ENCODE results near the gene GPR82. TPM values are rescaled to one million over a fixed set of nuclear protein-coding genes. Genes with fewer than 3 reads are reported as not detected.
"Not testable (repeated sequence)": the region's sequence is repeated elsewhere in the genome, so short reads cannot be mapped to it uniquely, and the experiment has no call there.

The GPR82 gene
- total RNA-seq, 2 donors from 2014 or later: 0.31 to 0.56 TPM

DNA sequence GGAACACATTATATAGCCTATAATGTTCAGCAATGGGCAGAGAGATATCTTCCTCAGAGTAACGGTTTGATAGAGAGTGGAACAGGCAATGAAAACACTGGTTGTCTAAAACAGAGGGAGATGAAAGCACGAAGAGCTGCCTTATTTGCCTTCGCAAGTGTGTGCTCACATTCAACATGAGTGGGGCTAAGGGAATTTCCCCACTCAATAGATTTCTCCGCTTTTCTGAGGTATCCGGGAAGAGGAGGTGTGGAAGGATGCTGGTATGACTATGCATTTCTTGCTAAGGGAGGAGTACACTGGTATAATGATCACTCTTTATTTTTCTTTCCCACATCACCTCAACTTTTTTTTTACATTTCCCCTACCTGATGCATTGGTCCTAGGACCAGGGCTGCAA, 7.8 kb upstream of the GPR82 start:
- peak; percentile 9 for ATAC-seq
- intact Hi-C loops (cut with DNase I, micrococcal nuclease): no loop called here
- DNase-seq: no peak

DNA sequence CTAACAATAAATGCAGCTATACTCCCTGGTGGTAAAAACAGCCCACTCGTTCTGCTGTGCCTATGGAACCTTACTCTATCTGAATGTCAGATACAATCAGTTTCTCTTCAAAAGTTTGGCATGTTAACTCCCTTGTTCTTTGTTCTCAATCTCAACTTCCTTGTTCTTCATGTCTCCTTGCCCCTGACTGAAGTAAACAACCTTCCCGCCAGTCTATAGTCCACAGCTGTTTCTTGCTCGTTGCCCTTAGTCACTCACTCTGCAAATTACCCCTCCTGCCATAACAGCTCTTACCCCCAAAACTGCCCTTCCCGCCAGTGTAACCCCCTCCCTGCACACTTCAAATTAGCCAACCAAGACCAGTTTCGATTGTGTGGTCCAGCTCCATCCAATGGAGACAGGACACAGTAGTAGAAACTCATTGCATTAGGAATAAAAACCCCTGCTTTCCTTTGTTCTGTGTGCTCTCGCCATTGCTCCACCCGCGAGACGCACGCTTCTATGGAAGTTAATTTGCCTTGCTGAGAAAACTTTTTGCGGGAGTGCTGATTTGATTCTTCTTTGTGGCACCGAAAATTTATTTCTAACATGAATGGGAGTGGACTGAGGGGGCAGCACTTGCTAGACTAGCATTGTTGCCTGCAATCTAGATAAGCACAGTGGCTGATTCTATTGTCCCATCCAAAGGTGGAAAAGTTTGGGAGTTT, 7.1 kb upstream of the GPR82 start:
- intact Hi-C loops (cut with DNase I, micrococcal nuclease): no loop called here
- DNase-seq (no peak), ATAC-seq (peak; percentile 90)

DNA sequence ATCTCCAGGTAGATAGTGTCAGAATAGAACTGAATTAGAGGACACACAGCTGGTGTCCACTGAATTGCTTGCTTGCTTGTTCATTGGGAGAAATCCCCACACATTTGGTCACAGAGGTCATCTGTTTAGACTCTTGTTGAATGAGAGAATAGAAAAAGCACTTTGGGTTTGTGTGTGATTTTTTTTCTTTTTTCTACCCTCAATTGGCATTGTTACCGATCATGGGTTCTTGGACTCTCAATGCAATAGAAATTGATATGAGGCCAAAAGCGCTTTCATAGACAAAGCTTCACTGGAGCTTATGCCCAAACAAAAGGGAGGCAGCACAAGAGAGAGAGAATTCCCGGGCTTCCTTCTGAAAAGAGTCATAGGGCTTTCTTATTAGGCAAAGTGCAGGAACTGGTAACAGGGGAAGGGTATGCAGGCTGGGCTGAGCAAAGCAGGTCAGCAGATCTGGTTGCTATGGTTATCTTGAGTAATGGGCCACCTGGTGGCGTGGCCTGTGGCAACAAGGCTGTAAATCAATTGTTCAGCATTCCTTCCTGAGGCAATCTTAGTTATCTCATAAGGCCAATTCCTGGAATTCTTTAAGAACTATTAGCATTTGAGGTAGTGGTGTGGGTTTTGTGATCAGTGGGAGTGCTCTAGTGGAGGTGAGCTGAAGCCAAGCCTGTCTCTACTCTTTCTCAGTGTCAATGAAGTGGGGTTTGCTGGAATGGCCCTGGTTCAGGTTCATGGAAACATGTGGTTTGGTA, 5.3 kb upstream of the GPR82 start:
- no peak for ATAC-seq
- intact Hi-C loops (cut with DNase I, micrococcal nuclease): no loop called here

DNA sequence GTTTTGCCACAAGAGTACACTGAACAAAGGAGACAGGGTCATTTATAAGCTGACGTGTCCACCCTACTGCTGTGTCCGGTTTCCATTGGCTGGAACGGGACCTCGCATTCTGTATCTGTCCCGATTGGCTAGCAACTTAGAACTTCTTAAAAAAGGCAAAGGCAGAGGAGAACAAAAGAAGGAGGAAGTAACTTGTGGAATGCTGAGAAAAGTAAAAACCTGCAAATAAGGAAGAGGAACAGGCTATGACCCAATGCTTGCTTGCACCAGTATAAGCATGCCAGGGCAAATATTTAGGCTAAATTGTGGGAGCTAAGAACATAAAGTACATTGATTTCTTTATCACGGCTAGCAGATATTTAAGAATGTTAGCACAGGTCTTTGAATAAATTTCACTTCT, 4.4 kb upstream of the GPR82 start:
- DNase-seq; intact Hi-C loops (cut with DNase I, micrococcal nuclease); ATAC-seq: not testable (repeated sequence)

More for the DNA sequence above, 5.3 kb upstream of the GPR82 start:
- no peak for DNase-seq

DNA sequence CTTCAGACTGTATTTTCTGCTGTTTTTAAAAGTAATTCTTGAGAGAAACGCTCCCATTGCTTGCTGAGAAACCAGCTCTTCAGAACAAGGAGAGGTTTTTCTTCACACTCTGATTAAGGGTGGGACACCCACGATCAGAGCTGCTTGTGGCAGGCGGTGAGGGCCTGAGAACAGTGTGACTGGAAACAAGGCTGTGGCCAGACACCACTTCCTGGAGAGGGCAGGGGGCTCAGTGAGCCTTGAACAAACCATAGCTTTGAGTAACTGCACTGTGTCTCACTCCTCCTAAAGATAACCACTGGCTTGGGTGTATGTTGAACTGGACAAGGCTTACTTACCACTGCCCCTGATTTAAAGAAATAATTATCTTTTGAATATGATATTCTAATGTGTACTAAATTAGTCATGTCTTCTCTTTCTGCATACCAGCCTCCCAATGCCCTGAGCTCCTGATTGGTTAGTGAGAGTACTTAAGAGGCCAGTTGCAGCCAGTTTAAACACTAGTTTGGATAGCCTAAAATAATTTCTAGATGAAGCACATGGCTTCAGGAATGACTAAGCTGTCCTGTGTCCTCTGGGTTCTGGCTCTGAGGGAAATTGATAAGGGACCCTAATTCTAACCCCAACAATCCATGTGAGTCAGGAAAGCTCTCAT, 3.7 kb upstream of the GPR82 start:
- no peak for ATAC-seq
- intact Hi-C loops (cut with DNase I, micrococcal nuclease): no loop called here

DNA sequence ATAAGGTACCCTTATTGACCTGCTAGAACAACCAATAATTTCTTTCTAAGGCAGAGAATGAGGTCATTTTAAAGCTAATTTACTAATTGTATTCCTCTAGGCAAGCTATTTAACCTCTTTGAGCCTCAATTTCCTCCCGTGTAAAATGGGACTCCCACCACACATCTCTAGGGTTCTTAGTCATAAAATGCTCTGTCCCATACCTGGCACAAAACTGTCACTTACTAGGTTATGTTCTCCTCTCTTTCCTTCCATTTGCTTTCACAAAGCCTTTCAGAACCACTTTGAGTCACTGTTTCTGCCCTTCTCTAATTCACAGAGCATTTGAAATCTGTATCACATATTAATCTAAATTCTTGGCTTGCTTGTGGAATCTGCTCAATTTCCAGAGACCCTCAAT, 2.4 kb upstream of the GPR82 start:
- ATAC-seq (no peak), DNase-seq (no peak)
- intact Hi-C loops (cut with DNase I, micrococcal nuclease): no loop called here

More for the DNA sequence above, 3.7 kb upstream of the GPR82 start:
- no peak for DNase-seq

DNA sequence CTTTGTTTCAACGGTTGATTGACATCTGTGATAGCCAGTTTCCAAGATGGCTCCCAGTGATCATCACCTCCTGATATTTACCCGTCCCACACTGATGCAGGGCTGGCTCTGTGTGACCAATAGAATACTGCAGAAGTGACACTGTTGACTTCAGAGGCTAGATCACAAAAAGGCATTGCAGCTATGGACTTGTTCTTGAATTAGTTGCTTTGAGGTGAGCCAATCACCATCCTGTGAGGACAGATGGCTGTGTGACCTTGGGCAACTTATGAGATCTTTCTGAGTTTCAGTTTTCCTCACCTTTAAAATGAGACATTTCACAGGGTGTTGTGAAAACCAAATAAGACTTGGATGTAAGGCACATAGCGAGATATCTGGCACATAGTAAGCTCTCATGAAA, 1.8 kb upstream of the GPR82 start:
- DNase-seq: no peak
- intact Hi-C loops (cut with DNase I, micrococcal nuclease): no loop called here
- no peak for ATAC-seq

DNA sequence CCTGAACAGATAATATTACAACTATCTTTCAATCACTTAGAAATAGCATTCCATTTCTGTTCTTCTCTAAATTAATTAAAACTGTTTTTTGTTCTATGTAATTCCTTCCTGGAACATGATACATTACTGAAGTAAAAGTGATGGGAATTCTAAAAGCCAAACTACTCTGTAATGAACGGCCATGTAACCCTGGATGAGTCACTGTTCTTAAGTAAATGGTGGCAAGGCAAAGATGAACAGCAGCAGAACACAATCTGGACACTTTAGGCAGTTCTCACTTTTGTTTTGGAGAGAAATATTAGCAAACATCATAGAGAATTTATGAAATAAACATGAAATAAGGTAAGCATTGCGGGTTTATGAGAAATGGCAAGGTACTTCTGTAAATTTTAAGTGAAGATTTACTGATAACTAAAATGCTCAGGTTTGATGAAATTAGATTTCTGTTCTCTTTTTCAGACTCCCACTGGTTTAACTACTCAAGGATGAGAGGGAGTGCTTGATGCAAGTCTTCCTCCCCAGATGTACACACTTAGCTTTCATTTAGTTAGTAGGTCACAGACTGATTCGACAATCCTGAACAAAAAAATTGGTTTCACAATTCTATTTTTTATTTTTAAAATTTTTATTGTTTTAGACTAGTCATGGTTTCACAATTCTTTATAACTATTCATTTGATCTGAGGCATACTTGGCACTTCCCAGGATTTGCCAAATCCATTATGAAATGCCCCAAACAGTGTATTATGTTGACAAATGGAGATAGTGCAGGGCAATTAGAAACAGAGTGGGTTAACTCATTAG, 964 bp upstream of the GPR82 start:
- intact Hi-C loops (cut with DNase I, micrococcal nuclease): no loop called here
- ATAC-seq (no peak), DNase-seq (no peak)

DNA sequence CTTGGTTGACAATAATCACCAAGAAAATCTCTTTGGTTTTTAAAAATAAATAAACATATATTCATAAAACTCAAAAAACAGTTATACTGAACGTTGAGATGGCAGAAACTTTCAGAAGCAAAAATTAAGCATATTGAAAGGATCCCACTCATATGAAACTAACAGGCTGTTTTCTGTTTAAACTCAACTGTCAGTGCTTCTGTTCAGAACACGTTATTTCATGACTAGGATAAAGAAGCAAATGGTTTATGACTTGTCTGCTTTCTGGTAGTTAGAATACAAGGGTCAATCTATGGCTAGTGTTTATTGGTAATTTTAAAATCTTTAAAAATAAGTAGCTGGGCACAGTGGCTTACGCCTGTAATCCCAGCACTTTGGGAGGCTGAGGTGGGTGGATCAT, 4.1 kb downstream of the GPR82 start:
- ATAC-seq (no peak), DNase-seq (no peak)
- intact Hi-C loops (cut with DNase I, micrococcal nuclease): no loop called here

DNA sequence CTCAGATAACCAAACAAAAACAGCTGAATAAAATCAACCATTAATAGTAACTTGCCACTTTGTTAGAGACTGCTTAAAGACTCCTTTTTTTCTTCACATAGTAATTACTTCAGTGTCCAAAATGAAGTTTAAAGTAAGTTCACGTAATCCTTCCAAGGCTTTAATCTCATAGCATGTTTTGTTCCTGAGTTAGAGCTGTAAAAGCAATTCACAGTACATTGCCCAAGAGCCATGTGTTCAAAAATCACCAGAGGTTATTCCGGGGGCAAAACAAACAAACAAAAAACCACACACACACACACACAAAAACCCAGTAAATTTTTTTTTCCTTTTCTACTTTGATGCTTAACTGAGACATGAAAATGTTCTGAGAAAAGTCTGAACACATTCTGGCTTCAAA, 6.1 kb downstream of the GPR82 start:
- intact Hi-C loops (cut with DNase I, micrococcal nuclease): no loop called here
- ATAC-seq (no peak), DNase-seq (no peak)

DNA sequence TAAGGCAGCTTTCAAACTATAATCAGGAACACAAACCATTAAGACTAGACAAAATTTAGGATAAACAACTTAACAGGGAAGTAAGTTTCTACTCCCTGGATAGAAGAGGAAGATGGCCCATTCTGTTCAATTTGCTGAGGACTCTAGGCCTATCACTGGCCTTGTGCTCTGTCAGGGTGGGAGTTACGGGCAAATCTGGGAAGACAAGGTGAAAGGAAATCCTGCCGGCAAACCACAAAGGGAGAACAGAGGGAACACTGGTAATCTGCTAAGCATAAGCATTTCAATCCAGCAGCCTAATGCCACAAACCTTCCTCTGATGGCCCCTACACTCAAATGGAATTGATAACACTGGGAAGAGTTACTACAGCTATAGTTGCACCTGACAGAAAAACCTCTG, 8.3 kb downstream of the GPR82 start:
- intact Hi-C loops (cut with DNase I, micrococcal nuclease): no loop called here
- DNase-seq: no peak
- ATAC-seq: no peak

DNA sequence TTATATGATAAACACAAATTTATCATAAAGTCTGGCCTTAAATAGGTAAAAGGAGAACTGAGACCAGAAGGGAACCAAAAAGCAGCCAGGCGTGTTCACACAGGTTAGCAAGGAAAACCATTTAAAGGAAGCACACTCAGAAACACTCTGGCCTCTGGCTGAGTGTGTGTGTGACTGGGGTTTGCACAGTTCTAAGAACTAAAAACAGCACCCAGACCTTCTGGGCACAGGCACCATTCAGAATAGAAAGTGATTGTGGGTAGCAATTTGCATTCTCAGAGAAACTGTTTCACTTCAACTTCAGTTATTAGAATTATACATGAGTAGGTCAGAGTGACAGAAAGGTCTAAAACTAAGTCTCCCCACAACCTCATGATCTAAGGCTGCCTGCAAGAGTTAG, 10.0 kb downstream of the GPR82 start:
- intact Hi-C loops (cut with DNase I, micrococcal nuclease): no loop called here
- DNase-seq (no peak), ATAC-seq (no peak)

DNA sequence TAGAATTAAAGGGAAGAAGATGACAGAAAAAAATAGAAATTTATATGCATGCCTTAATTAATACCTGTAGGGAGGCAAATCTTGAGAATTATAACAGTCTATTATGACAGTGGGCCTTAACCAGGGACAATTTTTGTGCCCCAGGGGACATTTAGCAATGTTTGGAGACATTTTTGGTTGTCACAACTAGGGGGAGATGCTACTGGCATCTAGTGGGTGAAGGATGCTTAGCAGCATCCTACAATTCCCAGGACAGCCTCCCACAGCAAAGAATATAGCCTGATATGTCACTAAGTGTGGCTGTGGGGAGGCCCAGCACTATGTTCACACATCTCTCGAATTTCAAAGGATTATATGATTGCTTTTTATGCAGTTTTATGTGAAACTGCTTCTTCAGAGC, 10.5 kb downstream of the GPR82 start:
- ATAC-seq: no peak
- DNase-seq: no peak
- intact Hi-C loops (cut with DNase I, micrococcal nuclease): no loop called here

DNA sequence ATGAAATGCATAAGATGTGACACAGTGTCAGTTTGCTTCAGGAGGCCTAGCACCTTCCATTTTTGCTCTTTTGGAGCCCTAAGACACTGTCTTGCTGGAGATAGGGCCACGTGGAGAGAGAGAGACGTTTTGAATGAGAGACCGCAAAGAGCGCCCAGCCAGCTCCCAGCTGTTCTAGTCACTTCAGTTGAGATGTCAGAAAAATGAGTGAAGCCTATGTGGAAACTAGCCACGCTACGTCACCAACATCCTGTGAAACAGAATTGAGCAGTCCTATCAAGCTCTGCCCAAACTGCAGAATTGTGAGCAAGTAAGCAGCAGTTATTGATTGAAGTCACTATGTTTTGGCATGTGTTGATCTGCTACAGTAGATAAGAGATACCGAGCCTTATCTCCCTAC, 13.1 kb downstream of the GPR82 start:
- intact Hi-C loops (cut with DNase I, micrococcal nuclease): no loop called here
- no peak for ATAC-seq

DNA sequence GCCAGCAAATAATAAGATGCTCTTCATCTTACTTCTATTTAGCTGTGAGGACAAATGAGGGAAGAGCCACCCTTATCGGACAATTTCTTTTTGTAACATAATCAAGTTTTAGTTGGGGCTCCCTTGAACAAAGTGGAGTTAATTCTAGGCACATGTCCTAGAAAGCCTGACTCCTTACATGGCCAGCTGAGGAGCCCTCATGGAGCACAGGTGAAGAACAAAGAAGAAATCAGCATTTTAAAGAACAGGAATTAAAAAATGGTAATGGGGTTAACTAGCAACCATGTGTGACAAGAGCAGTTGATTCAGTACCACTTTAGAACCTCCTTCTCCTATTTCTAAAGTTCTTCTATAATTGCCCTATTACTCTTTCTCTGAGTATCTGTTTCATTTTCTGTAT, 15.9 kb downstream of the GPR82 start:
- intact Hi-C loops (cut with DNase I, micrococcal nuclease): no loop called here
- ATAC-seq (no peak), DNase-seq (no peak)

More for the DNA sequence above, 13.1 kb downstream of the GPR82 start:
- no peak for DNase-seq

DNA sequence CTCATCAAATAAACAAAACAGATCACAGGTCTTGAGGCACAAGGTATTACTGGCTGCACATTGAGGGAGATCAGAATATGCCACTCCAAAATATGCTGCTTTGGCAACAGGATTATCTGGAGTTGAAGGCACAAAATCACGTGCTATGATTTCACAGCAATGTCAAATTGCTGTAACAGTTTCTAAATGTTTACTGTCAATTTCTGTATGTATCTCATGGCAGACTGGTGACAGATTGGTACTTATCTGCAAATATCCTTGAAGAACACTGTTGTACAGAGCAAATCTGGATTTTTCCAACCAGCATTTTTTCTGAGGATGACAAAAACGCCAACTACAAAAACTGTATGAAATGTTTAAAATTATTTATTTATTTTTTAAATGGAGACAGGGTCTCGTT, 26.7 kb downstream of the GPR82 start:
- no peak for ATAC-seq
- intact Hi-C loops (cut with DNase I, micrococcal nuclease): no loop called here
- DNase-seq: no peak

DNA sequence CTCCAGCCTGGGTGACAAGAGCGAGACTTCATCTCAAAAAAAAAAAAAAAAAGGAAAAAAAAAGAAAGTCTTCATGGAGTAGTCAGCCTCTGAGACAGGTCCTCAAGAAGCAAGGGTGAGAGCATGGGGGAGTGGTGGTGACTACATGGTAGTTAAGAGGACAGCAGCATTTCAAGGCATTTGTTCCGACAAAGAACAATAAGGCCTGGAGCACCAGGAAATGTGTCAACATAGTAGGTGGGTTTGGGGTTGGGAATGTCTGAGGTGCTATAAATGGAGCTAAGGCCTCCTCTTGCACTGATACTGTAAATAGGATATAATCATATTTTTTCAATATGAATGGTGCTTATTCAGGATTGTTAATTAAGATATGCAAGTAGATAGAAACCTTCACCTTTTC, 34.4 kb downstream of the GPR82 start:
- ATAC-seq: no peak
- no peak for DNase-seq
- intact Hi-C loops (cut with DNase I, micrococcal nuclease): no loop called here

DNA sequence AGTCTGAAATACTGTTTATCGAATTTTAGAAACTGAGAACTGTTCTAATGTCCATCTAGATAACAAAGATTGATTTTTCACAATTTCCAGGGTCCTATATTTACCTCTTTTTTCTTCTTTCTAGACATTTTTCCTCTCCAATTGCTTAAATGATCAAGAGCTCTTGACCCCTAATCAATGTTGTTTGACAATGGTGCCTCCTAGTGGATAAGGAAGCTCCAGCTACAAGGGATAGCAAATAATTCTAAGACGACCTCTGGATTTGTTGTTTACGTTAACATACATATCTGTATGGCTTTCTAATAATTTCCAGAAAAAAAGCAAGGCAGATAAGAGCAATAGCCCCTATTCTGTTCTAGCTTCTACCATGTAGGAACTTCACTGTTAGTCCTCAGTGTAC, 35.8 kb downstream of the GPR82 start:
- intact Hi-C loops (cut with DNase I, micrococcal nuclease): no loop called here
- DNase-seq (no peak), ATAC-seq (no peak)

DNA sequence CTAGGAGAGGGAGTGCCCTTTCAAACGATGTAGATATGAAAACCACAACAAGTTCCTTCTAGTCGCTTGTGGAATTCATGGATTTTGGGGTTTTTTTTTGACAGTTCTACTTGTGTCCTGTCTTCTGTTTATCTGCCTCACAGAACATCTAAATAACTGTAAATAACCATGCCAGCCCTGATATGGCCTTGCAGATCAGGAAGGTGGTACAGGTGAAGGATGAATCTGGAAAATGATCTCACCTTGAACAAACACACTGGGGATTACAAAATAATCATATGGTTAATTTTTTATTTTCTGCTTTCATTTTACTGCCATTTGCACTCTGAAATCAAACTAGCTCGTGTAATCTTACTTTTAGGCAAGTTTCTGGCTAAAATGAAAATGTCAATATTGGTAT, 37.2 kb downstream of the GPR82 start:
- ATAC-seq (no peak), DNase-seq (no peak)
- intact Hi-C loops (cut with DNase I, micrococcal nuclease): no loop called here
